Stimulated activated CD4-positive, alpha-beta T cell treated with anti-CD3 and anti-CD28 coated beads, Interleukin-15, amount 100 ng/mL, for 24 hours (primary cell): ENCODE measurements around the gene NME7.

Experiments used
- DNase-seq: peaks from one replicate; pipeline ENCODE4 v3.0.0-alpha.2; 2020

The NME7 gene

GRCh38 chr1:169102567-169102966 is 265.0 kb downstream of the NME7 start:
- no peak for DNase-seq

GRCh38 chr1:169100651-169101088 is 266.9 kb downstream of the NME7 start:
- no peak for DNase-seq

- DNase-seq: no peak
These were observed 267.4 kb downstream of the NME7 start for GRCh38 chr1:169100208-169100607.

- DNase-seq: no peak
These were observed 268.0 kb downstream of the NME7 start for GRCh38 chr1:169099561-169099960.

- DNase-seq: no peak
These were observed 269.2 kb downstream of the NME7 start for GRCh38 chr1:169098380-169098779.

- no peak for DNase-seq
These were observed 272.6 kb downstream of the NME7 start for GRCh38 chr1:169094897-169095569.

- no peak for DNase-seq
These were observed 275.2 kb downstream of the NME7 start for GRCh38 chr1:169092399-169092798.

- DNase-seq: no peak
These were observed 276.1 kb downstream of the NME7 start for GRCh38 chr1:169091480-169091941.

GRCh38 chr1:169090900-169091311 is 276.7 kb downstream of the NME7 start:
- DNase-seq: no peak

- DNase-seq: no peak
These were observed 277.2 kb downstream of the NME7 start for GRCh38 chr1:169090308-169090899.

- no peak for DNase-seq
These were observed 277.8 kb downstream of the NME7 start for GRCh38 chr1:169089776-169090175.

- DNase-seq: no peak
These were observed 279.7 kb downstream of the NME7 start for GRCh38 chr1:169087876-169088275.

GRCh38 chr1:169086603-169087455 is 280.8 kb downstream of the NME7 start:
- no peak for DNase-seq

GRCh38 chr1:169085911-169086310 is 281.7 kb downstream of the NME7 start:
- no peak for DNase-seq
